Stimulated activated CD8-positive, alpha-beta memory T cell treated with anti-CD3 and anti-CD28 coated beads, Interleukin-12 subunit alpha, Interleukin-12 subunit beta, amount 100 ng/mL, for 4 hours (primary cell): ENCODE measurements around the gene ALOX12.
A peak's percentile ranks its signal among the peaks of the same experiment; 100 is the strongest.

Experiments
- DNase-seq: peaks from one replicate; pipeline ENCODE4 v3.0.0-alpha.2; 2020; ENCODE audit warnings: low read depth

The ALOX12 gene

GRCh38 chr17:7022781-7023571 lies 27.1 kb downstream of the ALOX12 start, which contains the start of gene BCL6B:
Gene BCL6B (plus strand): TSS chr17:7023050. CDS start chr17:7023672, 622 bp downstream.
- DNase-seq = no peak

GRCh38 chr17:7023576-7024401 lies 27.9 kb downstream of the ALOX12 start:
- DNase-seq = peak; percentile 84

- no peak for DNase-seq
Observed at GRCh38 chr17:7024402-7024785, 28.5 kb downstream of the ALOX12 start.

- no peak for DNase-seq
Observed at GRCh38 chr17:7025245-7025644, 29.4 kb downstream of the ALOX12 start.

- no peak for DNase-seq
Observed at GRCh38 chr17:7026471-7027115, 30.7 kb downstream of the ALOX12 start.

- DNase-seq = no peak
Observed at GRCh38 chr17:7027335-7027734, 31.5 kb downstream of the ALOX12 start.

- DNase-seq = no peak
Observed at GRCh38 chr17:7029096-7029495, 33.2 kb downstream of the ALOX12 start.

GRCh38 chr17:7029659-7030058 lies 33.8 kb downstream of the ALOX12 start:
- no peak for DNase-seq

GRCh38 chr17:7034955-7035590 lies 39.2 kb downstream of the ALOX12 start:
- DNase-seq = no peak

GRCh38 chr17:7035591-7036368 lies 39.9 kb downstream of the ALOX12 start, which contains the start of gene SLC16A13:
Gene SLC16A13 (plus strand): TSS chr17:7036015. CDS start chr17:7036383, 368 bp downstream.
- DNase-seq = peak; percentile 96

- DNase-seq = no peak
Observed at GRCh38 chr17:7038025-7038862, 42.4 kb downstream of the ALOX12 start.

GRCh38 chr17:7039832-7040231 lies 44.0 kb downstream of the ALOX12 start:
- DNase-seq = no peak

- DNase-seq = no peak
Observed at GRCh38 chr17:7041607-7042500, 46.0 kb downstream of the ALOX12 start.

- DNase-seq = no peak
Observed at GRCh38 chr17:7042501-7043181, 46.8 kb downstream of the ALOX12 start.

GRCh38 chr17:7043182-7043496 lies 47.3 kb downstream of the ALOX12 start:
- DNase-seq = no peak

- DNase-seq = no peak
Observed at GRCh38 chr17:7043497-7044198, 47.8 kb downstream of the ALOX12 start, which contains the start of gene SLC16A11. Gene SLC16A11 (minus strand): TSS chr17:7044092. CDS start chr17:7043513, 579 bp downstream.

- no peak for DNase-seq
Observed at GRCh38 chr17:7045492-7046126, 49.8 kb downstream of the ALOX12 start.
